Left kidney (tissue), 2 donors: ENCODE measurements around the gene SEMA3E. TPM values are rescaled to one million over a fixed set of nuclear protein-coding genes. Genes with fewer than 3 reads are reported as not detected.
A peak's percentile ranks its signal among the peaks of the same experiment; 100 is the strongest.

Experiments used
- DNase-seq: peaks from one replicate; pipeline ENCODE4 v3.0.0-alpha.2; 2013
- polyA plus RNA-seq: library from polyadenylated mRNA; unstranded; fragments of 120-200 nt; gene quantifications from one replicate; pipeline ENCODE4 v1.2.1, GENCODE V29; 2013; ENCODE audit not compliant: insufficient read length

Gene SEMA3E
- polyA plus RNA-seq, 1 donor, result 1.3 TPM

DNA sequence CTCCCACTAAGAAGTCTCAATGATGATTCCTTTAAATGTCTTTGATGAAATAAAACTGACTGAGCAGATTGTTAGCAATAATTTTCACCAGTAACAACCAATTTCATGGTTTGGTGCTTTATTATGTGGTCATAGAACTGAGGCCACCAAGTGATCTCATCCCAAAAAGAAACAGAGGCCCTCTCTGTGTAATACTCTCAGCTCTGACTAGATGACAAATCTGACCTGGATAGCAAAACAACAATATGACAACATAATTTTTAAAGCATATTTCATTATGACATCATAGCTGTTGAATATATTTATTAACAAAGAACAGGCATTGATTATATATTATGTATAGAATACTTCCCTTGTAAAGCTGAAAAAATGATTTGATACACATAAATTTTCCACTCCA is 5.9 kb downstream of the SEMA3E start:
- no peak for DNase-seq

DNA sequence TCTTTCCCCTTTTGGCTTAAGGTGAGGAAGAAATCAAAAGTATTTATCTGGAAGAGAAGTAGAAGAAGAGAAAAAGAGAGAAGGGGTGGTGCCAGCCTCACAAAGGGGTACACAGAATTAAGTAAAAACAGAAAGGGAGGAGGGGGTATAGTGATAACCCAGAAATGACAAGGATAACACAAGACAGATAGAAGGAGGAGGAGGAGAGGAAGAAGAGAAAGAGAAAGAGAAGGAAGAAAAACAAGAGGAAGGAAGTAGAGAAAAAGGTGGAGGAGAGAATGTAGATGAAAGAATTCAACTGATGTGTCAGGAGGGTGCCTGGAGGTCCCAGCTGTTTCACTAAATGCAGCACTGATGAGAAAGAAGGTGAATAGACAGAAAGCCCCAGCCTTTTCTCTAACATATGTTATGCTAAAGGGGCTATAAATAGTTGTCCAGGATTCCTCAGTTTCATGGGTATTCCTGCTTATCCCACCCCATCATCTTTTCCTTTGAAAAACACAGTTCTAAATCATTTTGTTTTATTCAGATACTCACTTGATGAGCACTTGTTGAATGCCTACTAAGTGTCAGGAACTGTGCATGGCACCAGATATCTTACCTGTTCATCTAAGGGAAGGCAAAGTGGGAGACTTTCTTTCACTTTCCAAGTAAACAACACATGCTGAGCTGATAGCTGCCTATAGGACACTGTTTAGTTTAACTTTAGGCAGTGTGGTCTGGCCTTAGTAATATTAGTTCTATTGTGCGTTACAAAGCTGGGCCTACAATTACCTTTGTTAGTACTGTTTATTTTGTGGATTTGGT is 8.0 kb downstream of the SEMA3E start:
- DNase-seq, result no peak

DNA sequence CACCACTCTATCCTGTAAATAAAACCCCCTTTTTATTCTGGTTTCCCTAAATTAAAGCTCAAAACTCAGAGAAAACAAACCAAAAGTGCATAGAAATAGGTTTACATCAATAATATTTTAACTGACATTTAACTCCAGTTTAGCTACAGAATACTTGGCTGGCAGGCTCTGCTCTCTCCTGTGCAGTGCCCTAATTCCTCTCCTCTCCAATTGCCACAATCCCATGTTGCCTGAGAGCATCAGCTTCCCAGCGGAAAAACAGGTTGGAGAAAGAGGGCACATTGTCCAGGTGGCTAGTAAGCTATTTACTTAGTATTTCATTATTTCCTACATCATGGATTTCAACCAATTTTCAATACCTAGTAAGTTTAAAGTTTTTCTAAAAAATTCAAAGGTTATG is 8.7 kb downstream of the SEMA3E start:
- no peak for DNase-seq

DNA sequence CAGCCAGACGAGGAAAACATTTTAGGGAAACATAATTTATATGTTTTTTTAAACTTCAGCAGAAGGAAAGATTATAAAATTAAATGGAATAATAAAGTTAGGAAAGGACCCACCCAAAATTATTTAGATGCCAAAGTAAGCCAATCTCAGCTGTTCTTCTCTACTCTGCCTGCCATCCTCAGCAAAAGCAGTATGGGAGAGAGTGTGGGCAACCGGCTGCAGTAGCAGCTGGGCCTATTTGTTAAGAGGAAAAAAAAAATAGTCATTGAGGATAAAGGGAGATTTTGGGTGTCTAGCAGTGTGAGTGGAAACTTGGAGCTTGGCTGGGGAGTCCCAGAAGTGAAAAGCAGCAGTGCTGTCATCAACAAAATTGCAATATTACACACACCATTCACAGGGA is 15.4 kb downstream of the SEMA3E start:
- no peak for DNase-seq

DNA sequence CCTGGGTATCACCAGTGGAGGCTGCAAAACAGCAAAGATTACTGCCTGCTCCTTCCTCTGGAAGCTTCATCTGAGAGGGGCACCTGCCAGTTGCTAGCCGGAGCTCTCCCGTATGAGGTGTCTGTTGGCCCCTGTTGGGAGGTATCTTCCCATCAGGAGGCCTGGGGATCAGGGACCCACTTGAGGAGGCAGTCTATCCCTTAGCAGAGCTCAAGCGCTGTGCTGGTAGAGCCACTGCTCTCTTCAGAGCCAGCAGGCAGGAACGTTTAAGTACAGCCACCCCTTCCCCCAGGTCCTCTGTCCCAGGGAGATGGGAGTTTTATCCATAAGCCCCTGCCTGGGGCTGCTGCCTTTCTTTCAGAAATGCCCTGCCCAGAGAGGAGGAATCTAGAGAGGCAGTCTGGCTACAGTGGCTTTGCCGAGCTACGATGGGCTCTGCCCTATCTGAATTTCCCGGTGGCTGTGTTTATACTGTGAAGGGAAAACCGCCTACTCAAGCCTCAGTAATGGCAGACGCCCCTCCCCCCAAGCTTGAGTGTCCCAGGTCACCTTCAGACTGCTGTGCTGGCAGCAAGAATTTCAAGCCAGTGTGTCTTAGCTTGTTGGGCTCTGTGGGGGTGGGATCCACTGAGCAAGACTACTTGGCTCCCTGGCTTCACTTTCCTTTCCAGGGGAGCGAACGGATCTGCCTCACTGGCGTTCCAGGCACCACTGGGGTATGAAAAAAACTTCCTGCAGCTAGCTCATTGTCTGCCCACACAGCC is 19.6 kb downstream of the SEMA3E start:
- peak; percentile 31 for DNase-seq

DNA sequence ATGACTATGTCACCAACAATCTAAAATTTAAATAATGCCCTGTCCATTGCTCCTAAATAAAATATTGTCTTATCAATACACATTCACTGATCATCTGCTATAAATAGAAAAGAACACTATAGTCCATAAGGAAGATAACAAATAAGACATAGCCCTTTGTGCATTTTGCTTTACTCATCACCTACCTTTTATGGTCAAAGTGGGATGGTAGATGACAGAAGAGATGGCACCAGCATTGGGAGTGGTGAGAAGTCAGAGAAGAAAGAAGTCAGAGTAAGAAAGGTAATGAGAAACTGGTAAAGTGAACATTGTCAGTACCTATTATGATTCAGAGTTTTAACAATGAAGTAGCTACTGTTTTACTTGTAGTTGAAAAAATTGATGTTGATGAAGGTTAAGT is 31.1 kb downstream of the SEMA3E start:
- no peak for DNase-seq

DNA sequence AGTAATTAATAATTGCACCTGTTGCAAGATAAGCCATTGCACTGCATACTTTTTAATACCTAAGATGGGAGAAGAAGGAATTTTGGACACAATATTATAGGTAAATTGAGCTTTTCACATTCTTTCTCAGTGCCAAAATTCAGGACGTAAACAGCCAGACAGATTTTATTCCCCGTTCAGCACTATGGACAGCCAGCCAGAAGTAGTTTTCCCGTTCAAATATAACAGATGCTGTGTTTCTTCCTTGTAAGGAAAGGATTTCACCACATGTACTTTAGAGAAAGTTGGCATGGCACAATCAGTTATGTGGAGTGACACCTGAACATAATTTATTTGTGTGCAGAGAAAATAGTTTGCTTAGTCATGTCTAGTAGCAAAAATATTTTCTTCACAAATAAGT is 34.8 kb downstream of the SEMA3E start:
- DNase-seq, result no peak

DNA sequence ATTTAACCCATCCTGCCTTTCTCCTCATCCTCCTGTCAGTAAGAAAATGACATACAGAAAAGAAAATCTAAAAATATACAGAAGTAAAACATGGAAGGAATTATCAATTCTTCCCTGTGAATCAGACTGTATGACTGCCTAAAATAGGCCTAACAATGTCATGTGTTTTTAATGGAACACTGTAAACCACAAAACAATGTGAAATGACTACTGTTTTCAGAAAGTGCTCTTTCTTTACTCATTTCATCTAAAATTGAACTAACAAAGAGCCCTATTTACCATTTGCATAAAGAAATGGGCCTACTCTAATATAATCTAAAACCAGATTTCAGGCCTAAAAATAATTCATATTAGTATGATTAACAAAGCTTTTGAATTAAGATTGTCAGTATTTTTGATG is 35.7 kb downstream of the SEMA3E start:
- DNase-seq, result no peak

DNA sequence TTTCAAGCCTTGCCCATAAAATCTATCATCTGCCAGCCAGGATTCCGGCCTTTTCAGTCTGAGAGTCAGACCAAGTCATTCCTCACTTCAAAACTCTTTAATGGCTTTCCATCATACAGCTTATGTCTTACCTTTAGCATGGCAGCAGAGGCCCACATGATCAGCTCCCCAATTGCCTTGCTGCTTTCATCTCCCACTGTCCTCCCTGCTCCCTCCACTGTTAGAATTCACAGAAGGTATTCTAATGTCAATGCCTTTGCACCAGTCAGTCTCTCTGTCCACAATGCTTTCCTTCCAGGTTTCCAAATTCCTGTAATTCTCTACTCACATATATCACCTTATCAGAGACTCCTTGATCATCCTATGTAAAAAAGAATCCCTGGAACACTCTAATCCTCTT is 37.2 kb downstream of the SEMA3E start:
- no peak for DNase-seq

DNA sequence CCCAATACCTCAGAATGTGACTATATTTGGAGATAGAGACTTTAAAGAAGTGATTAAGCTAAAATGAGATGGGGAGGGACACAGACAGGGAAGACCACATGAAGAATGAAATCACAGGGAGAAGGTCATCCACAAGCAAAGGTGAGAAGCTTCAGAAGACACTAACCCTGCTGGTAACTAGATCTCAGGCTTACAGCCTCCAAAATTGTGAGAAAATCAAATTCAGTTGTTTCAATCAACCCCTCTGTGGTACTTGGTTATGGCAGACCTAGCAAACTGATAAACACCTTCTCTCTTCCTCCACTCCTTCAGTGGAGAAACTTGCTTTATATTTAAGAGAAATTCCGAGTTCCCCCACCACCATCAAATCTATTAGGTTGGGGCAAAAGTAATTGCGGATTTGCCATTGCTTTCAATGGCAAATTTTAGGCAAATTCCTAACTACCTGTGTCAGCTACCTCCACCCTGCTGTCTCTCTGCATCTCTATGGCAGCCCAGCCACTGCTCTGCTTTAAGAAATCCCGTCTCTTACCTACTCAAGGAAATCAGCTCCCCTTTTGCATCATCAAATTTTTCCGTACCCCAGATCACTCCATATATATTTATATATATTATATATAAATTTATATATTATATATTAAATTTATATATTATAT is 38.2 kb downstream of the SEMA3E start:
- DNase-seq, result no peak

DNA sequence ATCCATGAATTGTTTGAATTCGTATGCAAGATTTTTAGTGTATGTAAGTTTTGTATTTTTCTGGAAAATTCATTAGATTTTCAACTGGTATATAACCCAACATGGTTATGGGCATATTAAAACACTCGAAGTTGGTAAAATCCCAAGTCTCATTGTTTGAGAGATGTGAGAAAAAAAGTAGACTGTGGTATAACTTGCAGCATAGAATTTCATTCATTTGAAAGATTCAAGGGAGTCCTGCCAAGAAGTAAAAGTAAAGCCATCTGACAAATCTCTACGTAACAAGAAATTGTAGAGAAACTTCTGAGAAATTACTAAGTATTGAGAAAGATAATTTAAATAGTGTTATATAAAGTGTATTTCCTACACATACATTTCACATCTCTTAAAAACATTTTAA is 40.2 kb downstream of the SEMA3E start:
- no peak for DNase-seq

DNA sequence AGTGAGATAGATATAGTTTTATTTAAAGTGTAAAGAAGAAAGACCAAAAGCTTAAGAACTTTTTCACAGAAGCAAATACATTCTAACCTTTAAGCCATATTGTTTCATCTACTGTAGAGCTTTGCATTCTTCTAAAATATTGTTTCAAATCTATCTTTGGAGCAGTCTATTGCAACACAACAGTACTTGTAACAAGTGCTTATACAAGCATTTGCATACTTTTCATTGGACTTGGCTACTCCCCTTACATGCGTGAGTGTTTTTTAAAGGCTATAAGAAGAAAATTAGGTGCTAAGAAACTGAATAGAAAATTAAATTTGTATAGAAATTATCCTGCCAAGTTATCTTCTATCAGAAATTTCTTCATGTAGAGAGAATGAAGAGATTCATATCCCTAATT is 45.3 kb downstream of the SEMA3E start:
- no peak for DNase-seq

DNA sequence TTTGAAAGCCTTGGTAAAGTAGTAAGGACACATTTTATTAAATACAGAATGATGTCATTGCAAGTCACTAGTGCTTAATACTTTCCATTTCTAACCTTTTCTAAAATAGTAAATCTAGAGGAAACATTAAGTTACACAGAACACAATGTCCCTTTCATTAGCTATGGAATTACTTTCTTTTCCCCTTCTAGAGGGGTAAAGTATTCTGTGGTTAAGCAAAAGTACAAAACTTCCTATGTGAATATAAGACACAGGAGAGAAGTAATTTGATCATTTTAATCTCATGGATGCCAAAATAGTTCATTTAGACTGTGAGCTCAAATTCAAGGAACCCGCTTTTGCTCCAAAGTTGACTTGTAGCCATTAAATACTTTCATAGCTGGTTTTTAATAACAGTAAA is 49.8 kb downstream of the SEMA3E start:
- no peak for DNase-seq

DNA sequence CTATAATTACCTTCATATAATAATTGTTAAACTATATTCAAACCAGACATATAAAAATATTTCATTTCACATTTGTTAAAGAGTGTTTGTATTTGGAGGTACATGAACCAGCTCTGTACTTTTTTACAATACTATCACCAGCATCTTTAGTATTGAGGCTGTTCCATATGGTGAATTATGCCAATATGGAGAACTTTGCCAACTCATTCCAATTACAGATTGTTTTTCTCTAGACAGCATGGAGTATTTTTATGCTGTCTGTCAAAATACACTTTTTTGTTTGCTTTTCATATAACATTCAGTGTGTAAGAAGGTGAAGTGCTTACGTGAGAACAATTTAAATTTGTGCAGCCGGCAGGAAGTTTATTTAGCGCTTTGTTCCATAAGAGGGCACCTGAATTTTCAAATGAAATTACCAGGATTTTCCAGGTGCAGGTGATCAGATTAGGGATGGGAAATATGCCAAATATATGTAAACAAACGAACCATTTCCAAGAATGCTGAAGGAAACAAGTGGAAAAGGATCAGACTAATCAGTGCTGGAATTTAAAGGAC is 54.9 kb downstream of the SEMA3E start:
- no peak for DNase-seq

DNA sequence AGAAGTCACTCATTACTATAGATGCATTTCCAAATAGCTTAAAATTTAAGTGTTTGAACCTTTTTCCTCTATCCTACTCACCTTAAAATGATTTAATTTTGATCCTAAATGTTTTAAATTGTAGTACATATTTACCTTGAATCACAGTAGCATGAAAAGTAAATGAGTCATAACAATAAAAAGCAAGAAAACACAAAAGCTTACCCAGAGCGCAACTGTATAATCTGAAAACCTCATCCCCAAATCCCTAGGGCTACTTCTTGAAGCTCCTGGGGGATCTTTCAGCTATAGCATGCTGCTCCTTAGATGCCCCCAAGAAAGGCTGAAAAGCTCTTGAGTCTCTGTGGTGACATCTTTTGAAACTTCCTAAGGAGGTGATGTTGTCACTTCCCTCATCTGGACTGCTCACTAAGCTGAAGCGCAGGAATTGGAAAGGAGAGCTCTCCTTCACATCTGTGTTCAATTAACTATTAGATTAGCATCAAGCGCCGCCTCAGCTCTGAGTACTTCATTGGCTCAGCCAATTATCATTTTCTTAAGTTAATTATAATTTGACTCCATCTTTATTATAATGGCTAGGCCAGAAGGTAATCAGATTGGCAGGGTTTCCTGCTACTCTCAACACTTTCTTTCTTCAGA is 60.2 kb downstream of the SEMA3E start:
- no peak for DNase-seq

DNA sequence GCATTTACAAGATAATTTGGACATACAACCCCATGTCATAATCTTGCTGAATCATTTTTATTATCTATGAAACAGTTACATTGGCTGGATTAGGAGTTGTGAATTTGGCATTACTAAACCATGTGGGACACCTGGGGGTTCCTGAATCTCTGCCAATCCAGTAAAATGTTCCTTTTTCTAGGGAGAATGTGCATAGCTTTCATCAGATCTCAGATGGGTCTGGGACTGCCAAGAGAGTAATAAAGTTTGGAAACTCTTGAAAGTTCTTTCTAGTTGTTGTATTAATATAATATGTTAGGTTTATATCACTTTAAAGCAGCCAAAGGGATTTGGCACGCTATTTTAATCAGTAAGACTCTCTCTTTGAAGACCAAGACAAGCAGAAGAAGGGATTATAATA is 62.7 kb downstream of the SEMA3E start:
- no peak for DNase-seq

DNA sequence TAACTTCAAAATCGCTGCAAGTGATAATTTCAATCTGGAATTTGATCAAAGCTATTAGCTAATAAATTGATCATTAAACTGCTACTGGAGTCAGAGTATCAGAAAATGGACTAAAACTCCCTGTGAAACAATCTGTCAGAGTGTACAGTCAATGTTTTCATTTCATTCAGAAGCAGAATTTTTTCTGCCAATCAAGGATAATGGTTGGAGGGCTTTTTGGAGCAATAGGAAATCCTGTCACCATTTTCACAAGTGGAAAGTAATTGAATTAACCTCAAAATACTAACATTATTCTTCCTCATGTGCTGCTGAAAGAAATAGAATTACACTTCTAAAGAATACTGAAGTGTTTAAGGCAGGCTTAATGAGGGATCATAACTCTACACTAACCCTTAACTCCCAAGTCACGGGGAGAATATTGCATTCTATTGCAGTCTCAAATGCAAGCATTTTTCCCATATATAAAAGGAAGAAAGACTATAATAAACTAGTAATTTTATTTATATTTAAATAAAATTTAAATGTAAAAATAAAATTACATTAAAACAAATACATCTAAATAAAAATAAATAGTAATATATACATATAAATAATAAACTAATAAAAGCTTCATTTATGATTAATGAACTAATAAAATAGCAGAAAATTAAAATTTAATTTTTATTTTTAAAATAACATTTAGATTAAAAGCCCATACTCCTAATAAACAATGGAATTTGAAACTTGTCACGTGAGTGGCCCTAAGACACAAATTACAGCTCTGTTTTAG is 67.1 kb downstream of the SEMA3E start:
- DNase-seq, result no peak

DNA sequence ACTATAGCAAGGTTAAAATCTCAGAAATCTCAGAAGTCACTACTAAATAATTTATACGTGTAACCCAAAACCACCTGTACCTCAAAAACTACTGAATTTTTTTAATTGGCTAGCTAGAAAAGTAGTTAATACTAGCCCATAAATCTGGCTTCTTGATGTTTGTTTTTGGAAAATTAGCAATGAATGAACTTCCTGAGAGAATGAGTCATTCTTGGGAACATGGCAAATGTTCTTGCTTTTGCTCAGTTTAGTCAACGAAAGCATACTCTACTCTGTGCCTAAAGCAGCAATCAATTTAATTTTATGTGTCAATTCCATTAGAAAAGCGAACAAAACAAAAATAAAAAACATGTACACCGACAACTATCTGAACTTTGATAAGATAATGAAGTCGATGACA is 69.2 kb downstream of the SEMA3E start:
- DNase-seq, result no peak

DNA sequence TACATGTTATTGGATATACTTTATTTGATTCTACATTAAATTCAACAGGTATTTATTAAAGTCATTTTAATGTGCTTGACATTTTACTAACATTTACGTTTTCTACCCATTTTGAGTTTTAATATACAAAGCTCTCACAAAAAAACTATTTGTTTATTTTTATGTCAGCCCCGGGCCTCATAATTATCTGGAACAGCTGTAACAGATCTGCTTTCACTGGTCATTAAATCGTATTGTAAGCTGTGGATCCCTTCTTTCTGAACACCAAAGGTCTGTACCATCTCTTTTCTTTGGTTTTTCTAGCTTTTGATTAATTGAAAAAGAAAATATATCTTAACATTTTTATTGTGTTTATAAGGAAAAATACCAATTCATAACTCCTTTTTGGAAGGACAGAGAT is 73.5 kb downstream of the SEMA3E start:
- DNase-seq, result no peak

DNA sequence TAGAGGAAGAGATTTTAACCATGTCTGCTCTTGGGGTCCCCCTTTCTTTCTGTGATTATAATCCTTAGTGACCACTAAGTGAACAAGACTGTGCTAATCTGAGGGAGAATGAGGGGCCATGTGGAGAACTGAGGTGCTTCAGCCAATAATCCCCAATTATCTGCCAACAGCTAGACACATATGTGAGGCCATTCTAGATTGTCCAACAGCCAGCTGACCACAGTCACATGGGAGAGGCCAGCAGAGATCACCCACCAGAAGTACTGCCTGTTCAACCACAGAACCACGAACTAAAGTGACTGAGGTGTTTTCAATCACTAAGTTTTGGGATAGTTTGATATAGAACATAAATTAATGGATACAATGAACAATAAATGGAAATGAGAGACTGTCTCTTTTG is 74.3 kb downstream of the SEMA3E start:
- DNase-seq, result no peak

DNA sequence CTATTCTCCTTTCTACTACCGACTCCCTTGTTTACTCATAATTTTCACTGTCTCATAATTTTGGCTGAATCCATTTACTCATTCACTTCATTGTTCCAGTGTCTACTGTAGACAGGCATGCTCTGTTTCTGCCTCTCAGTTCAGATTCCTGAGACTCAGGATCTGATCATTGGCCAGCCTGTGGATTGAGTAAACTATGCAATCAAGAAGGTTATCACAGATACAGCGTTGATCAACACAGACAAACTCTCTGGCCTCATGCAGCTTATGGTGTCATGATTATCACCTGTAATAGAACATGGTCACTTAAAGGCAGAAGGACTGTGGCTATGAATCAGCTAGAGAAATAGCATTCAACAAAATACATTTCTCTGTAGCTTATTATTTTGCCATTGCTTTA is 86.0 kb downstream of the SEMA3E start:
- no peak for DNase-seq

DNA sequence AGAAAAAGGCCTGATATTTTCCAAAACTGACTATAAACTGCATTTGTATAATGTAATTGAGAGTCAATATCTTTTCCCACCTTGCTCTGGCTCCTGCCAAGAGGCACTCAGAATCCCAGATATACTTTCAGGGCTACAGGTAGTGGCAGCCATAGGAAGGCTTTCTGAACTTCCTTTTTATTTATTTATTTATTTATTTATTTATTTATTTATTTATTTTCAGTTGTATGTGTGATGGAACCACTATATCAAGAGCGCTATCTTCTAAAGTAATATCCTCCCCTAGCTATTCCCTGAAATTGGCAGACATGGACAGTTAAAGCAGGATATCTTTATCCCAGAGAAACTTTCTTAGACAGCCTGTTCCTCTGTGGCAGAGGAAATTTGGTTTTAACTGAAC is 86.7 kb downstream of the SEMA3E start:
- no peak for DNase-seq
